GM19438 (cell line): Measurements from ENCODE around the gene SLC1A6.
"Not testable (repeated sequence)": the region's sequence is repeated elsewhere in the genome, so short reads cannot be mapped to it uniquely, and the experiment has no call there.

Source experiments
- ATAC-seq: cut with Tn5 transposase; IDR thresholded peaks from one replicate; pipeline ENCODE4 v1.9.1; 2021; ENCODE audit warnings: low read depth; ENCODE audit not compliant: unreplicated experiment

Gene SLC1A6

DNA sequence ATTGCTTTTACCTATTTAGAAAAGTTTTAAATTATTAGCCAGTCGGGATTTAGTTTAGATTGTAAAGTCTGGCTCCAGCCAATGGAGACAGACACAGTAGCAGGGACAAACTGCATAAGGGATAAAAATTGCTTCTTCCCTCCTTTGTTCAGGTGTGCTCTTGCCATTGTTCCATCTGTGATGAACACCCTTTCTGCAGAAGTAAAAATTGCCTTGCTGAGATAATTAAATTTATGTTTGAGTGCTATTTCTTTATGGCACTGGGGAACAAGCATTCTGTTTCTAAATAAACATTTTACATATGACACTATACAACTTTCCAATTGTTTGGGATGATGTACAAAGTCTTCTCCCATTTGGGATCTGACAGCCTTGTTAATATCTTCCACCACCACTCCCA, 20.4 kb downstream of the SLC1A6 start:
- ATAC-seq = no peak

DNA sequence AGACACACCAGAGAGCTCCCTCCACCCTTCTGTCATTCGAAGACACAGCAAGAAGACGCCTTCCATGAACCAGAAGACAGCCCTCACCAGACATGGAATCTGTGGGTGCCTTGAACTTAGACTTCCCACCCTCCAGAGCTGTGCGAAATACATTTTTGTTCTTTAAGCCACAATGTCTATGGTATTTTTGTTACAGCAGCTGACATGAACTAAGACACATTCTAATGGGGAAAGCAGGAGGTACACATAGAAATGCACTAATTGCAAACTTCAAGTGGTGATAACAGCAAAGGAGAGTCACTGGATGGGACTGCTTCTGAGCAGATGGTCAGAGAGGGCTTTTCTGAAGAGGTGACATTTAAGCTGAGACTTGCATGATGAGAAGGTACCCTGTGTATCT, 22.2 kb downstream of the SLC1A6 start:
- ATAC-seq = no peak

DNA sequence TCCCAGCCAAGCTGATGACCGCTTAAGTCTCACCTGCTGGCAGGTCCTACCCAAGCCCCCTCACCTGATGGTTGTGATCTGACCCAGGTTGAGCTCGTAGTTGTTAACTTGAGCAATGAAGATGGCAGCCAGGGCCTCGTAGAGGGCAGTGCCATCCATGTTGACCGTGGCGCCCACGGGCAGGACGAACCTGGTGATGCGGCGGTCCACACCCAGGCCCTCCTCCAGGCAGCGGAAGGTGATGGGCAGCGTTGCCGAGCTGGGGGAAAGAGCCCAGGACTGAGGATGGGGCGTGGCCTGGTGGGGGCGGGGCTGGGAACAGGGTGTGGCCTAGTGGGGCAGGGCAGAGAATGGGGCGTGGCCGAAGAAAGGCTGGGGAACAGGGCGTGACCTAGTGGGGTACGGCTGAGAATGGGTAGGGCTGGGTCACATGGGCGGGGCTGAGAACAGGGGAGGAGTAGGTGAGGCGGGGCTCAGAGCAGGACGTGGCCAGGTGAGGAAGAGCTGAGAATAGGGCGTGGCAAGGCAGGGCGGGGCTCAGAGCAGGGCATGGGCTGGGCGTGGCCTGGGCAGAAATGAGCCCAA, 25.5 kb downstream of the SLC1A6 start:
- no peak for ATAC-seq

DNA sequence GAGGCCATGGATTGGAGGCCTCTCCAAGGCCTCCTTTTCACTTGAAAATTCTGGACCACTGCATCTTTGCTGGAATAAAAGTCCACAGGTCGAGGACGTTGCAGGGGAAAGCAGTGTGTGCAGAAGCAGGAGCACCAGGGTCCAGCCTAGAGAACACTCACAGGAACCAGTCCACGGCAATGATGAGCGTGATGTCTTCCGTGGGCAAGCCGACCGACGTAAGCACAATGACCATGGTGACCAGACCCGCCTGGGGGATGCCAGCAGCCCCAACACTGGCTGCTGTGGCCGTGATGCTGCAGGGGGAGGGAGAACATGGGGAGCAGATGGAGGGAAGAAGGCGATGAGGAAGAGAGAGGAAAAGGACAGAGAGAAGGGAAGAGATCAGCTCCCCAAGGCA, 26.9 kb downstream of the SLC1A6 start:
- ATAC-seq = no peak

DNA sequence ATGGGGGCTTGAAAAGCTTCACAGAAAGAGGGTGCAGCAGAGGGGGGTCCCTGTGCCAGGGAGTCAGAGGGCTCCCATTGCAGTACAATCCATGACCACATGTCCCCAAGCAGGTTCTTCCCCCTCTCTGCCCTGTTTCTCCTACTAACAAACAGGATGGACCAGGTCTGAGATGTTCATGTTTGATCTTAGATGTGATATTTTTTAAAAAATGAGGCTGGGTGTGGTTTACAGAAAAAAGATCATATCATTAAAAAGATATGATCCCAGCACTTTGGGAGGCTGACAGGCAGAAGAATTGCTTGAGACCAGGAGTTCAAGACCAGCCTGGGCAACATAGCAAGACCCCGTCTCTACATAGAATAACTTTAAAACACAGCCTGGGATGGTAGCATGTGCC, 29.2 kb downstream of the SLC1A6 start:
- no peak for ATAC-seq

DNA sequence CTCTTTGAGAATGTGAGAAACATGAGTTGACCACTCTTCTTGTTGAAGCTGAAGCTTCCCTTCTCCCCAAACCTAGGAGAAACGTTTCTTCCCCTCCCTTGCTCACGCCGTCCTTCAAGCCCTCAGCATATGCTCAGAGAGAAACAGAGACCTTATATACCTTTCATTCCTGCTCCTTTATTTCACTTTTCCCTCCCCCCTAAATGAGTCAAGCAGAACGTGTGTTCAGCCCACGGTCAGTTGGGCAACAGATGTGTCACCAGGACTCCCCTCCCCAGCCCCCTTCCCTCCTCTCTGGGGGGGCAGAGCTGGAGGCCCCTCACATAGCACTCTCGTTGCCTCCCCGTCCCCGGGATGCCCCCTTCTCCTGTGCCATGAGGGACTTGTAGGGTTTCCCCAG, 29.8 kb downstream of the SLC1A6 start:
- ATAC-seq = no peak

DNA sequence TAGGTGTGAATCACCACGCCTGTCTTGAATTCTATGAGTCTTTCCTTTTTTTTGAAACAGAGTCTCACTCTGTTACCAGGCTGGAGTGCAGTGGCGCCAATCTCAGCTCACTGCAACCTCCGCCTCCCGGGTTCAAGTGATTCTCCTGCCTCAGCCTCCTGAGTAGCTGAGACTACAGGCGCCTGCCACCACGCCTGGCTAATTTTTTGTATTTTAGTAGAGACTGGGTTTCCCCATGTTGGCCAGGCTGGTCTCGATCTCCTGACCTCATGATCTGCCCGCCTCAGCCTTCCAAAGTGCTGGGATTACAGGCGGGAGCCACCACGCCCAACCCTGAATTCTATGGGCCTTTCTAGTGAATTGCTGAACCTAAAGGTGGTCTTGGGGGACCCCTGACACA, 30.3 kb downstream of the SLC1A6 start:
- ATAC-seq = not testable (repeated sequence)

DNA sequence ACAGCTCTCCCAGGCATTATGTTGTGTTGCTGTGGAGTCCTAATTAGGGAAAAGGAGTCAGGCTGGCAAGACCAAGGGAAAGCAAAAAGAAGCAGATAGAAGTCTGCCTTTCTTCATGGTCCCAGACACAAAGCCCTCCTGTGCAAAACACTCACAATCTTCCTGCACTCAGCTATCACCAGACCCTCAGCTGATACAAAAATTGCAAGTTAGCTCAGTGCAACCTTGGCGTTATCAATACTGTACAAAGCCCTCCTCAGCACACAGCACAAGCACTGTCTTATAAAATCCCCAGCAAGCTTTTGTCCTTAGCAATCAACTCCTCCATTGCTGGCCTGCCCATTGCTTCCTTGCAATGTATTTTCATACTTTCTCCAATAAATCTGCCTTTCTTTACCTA, 35.2 kb downstream of the SLC1A6 start:
- ATAC-seq = no peak

DNA sequence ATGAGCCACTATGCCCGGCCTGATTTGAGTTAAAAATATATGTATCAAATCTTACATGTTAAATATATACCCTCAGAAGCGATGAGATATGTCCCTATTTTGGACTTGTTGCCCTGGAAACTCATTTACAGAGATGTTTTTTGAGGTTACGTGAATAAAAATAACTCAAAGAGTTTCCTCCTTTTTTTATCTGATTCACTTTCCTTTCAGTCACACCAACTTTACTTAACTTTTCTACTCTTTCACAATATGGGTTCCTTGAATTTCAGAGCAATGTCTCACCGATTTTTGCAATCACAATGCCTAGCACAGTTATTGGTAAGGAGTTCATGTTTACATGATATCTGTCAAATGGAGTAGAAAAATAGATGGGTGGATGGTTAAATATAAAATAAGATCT, 36.1 kb downstream of the SLC1A6 start:
- no peak for ATAC-seq

DNA sequence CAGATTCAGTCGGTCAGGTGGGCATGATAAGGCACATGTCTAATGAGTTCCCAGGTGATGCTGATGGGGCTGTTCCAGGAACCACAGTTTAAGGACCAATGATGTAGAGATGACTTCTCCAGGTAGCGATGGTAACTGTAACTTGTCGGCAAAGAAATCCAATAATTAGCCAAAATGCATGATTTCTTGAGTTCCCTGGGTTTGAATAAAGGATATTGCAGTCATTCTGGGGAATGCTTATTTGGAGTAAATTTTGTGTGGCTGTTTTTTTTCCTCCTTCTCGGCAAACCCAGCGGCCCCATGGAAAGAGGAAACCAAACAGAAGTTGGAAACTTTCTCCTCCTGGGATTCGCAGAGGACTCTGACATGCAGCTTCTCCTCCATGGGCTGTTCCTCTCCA, 38.5 kb downstream of the SLC1A6 start, which contains the start of gene OR7C2:
Gene OR7C2, plus strand, starts transcription at position 301 of the 400 bp plus-strand sequence. Its CDS starts 0 bp downstream, at position 301.
- no peak for ATAC-seq

DNA sequence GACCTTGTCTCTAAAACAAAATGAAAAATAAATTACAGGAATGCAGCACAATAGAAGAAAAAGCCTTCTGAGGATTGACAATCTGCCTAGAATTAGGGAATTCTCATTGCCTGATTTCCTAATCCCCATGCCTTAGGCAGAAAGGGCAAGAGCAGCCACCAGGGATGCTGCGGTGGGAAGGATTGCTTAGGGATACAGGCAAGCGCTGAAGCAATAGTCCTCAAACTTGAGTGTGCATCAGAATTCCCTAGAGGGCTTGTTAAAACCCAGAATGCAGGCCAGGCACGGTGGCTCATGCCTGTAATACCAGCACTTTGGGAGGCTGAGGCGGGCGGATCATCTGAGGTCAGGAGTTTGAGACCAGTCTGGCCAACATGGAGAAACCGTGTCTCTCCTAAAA, 39.4 kb downstream of the SLC1A6 start:
- ATAC-seq = no peak

DNA sequence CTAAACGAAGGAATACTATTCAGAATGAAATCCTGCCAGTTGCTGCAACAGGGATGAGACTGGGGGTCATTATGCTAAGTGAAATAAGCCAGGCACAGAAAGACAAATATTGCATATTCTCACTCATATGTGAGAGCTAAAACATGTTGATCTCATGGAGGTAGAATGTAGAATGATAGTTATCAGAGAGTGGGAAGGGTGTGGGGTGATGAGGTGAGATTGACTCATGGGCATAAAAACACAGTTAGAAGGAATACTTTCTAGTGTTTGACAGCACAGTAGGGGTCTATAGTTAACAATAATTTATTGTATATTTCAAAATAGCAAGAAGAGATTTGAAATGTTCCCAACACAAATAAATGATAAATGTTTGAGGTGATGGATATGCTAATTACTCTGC, 46.2 kb downstream of the SLC1A6 start:
- ATAC-seq = no peak

DNA sequence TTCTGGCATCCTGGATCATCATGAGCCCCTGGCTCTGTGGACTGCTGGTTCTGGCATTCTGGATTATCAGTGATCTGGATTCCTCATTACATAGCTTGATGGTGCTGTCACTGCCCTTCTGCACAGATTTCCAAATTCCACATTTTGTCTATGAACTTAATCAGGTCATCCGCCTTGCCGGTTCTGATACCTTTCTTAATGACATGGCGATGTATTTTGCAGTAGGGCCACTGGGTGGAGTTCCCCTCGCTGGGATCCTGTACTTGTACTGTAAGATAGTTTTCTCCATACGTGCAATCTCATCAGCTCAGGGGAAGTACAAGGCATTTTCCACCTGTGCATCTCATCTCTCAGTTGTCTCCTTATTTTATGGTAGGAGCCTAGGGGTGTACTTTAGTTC, 62.8 kb downstream of the SLC1A6 start:
- no peak for ATAC-seq

DNA sequence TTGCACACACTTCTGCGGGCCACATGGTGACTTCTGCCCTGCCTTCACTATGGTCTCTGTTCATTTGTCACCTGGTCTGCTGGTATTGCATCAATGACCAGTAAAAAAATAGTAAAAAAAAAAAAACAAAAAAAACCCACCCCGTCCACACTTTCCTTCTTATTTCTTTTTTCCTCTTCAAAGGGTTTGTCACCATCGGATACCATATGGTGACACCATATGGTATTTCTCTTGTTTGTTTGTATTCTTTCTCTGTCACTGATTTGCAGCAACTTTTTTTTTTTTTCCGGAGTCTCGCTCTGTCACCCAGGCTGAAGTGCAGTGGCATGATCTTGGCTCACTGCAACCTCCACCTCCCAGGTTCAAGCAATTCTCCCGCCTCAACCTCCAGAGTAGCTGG, 64.5 kb downstream of the SLC1A6 start:
- ATAC-seq = no peak

DNA sequence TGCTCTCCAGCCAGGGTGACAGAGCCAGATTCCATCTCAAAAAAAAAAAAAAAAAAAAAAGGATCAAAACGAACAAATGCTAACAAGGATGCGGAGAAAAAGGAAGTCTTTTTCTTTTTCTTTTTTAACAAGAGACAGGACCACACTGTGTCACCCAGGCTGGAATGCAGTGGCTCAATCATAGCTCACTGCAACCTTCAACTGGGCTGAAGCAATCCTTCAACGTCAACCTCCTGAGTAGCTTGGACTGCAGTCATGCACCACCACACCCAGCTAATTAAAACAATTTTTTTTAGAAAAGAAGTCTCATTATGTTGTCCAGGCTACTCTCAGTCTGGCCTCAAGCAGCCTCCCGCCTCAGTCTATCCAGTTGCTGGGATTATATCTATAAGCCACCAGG, 73.0 kb downstream of the SLC1A6 start:
- no peak for ATAC-seq

DNA sequence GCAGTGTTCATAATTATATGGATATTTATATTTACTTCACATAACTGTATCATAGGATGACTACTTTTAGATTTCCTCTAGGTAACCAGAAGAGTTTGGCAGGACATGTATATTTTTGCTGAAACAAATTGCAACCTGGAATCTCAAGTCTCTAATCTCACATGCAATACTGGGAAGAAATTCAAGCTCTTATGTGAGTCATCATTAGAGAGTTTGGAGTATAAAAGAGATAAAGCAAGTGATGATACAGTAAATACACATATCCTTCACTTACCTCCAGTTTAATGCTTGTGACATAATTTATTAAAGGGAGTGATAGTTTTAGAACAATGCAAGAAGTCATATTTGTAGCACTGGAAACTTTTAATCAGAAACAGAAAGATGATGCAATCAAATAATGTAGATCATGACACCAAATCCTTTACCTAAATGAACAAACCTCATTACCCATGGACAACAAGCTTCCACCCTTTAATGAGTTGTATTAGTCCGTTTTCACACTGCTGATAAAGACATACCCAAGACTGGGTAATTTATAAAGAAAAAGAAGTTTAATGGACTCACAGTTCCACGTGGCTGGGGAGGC, 77.9 kb downstream of the SLC1A6 start:
- ATAC-seq = no peak
